Dermis microvascular lymphatic vessel endothelial cell (primary cell): ENCODE results near the gene RNASE7. TPM values are rescaled to one million over a fixed set of nuclear protein-coding genes. Genes with fewer than 3 reads are reported as not detected.
A peak's percentile ranks its signal among the peaks of the same experiment; 100 is the strongest.

Experiments used
- DNase-seq, 2 donors: peaks; one replicate each; pipeline versions ENCODE4 v3.0.0 to v3.0.0-alpha.2; 2010; ENCODE audit warnings: low read depth in 2 of 2
- total RNA-seq: library from RNA; depleted of rRNA; stranded (reverse); fragments of >200 nt; gene quantifications from 2 replicates; pipeline ENCODE4 v1.2.1, GENCODE V29; 2014

RNASE7 gene
- total RNA-seq, 1 donor from 2014 or later: not detected

GRCh38 chr14:21086908-21087293, 44.7 kb downstream of the RNASE7 start:
- DNase-seq: no peak

GRCh38 chr14:21087294-21088091, 45.3 kb downstream of the RNASE7 start:
- DNase-seq: peak; percentile 85 to 91

- no peak for DNase-seq
Measured at GRCh38 chr14:21088687-21089086, 46.5 kb downstream of the RNASE7 start.

DNA sequence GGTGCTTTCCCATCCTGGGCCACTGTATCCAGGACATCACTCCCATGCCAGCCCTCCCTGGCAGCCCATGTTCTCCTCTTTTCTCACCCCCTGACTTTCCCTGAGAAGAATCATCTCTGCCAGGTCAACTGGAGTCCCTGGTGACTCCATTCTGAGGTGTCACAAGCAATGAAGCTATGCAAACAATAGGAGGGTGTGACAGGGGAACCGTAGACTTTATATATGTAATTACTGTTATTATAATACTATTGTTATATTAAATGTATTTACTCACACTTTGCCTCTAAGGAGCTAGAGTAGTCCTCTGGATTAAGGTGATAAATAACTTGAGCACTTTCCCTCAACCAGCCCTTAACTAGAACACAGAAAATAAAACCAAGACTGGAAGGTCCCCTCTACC, 47.1 kb downstream of the RNASE7 start:
- no peak for DNase-seq

- no peak for DNase-seq
Measured at GRCh38 chr14:21089877-21090193, 47.7 kb downstream of the RNASE7 start.

- DNase-seq: no peak
Measured at GRCh38 chr14:21090194-21090939, 48.2 kb downstream of the RNASE7 start.

- no peak for DNase-seq
Measured at GRCh38 chr14:21090940-21091663, 48.9 kb downstream of the RNASE7 start.

GRCh38 chr14:21091821-21092272, 49.7 kb downstream of the RNASE7 start:
- no peak for DNase-seq

GRCh38 chr14:21092273-21093011, 50.3 kb downstream of the RNASE7 start:
- peak; percentile 40 to 73 for DNase-seq

- DNase-seq: no peak
Measured at GRCh38 chr14:21093018-21093417, 50.9 kb downstream of the RNASE7 start.

Other genes starting within 250 kb of the RNASE7 start
- 7.1 and 8.0 TPM in 2 replicates for gene RNASE1, start 239.5 kb upstream of the RNASE7 start, total RNA-seq
- gene RNASE3, start 151.0 kb upstream of the RNASE7 start, total RNA-seq: not detected in 2 replicates
- gene RNASE2, start 86.9 kb upstream of the RNASE7 start, total RNA-seq: not detected in 2 replicates
- 23.4 and 23.5 TPM in 2 replicates for gene METTL17, start 52.4 kb upstream of the RNASE7 start, total RNA-seq
- not detected in 2 replicates for gene SLC39A2, start 43.1 kb upstream of the RNASE7 start, total RNA-seq
- gene NDRG2, start 17.3 kb upstream of the RNASE7 start, total RNA-seq: 2.1 and 7.0 TPM in 2 replicates
- gene TPPP2, start 12.1 kb upstream of the RNASE7 start, total RNA-seq: not detected in 2 replicates
- not detected in 2 replicates for gene RNASE13, start 7.6 kb upstream of the RNASE7 start, total RNA-seq
- gene RNASE8, start 15.5 kb downstream of the RNASE7 start, total RNA-seq: not detected in 2 replicates
- 6.2 and 8.3 TPM in 2 replicates for gene ARHGEF40, start 27.9 kb downstream of the RNASE7 start, total RNA-seq
- gene ZNF219, start 56.3 kb downstream of the RNASE7 start, total RNA-seq: 2.6 and 4.2 TPM in 2 replicates
- 0.13 TPM in 1 of 2 replicates, not detected in the other for gene TMEM253, start 58.7 kb downstream of the RNASE7 start, total RNA-seq
- not detected in 2 replicates for gene OR5AU1, start 113.7 kb downstream of the RNASE7 start, total RNA-seq
- gene HNRNPC, start 227.1 kb downstream of the RNASE7 start, total RNA-seq: 479 and 693 TPM in 2 replicates
- 0.39 and 0.76 TPM in 2 replicates for gene RPGRIP1, start 237.7 kb downstream of the RNASE7 start, total RNA-seq